Measurements from ENCODE around the gene NAA20.

NAA20 gene

DNA sequence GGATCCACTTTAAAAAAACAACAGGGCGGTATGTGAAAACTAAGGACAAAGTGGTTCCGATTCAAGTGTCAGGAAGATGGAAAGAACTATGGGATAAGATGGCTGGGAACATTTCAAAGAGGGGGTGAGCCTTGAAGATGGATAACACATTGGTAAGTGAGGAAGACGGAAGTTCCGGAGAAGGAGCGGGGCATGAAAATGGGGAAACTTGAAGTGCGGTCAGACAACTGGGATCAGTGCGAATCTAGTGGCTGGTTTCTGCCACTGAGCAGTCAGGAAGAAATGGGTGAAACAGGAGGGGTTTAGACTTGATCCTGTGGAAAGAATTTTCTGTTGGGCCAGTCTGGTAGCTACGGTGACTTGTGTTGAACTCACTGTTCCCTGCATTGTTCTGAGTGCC, 1.2 kb downstream of the NAA20 start:
- DNase-seq (ENCODE audit: low read depth, low spot score), result no peak

- DNase-seq (ENCODE audit: low read depth, low spot score), result no peak
These were observed 2.0 kb downstream of the NAA20 start for GRCh38 chr20:20019123-20019522.

DNA sequence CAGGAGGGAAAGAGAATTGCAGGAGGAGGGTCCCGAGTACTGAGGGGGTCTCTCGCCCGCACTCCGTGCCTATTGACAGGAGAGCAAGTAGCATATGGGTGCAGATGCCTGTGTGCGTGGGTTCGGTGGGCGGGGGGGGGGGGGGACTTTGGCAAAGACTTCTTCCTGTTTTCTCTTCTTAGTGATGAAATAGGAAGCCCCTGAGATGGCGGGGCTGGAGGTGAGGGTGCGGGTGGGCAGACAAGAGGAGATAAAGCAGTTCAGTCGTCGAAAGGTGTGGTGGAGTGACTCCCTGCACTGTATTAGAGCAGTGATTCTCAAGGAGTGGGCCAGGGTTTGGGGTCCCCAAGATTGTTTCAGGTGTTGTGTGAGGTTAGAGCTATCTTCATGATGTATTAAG, 3.7 kb downstream of the NAA20 start:
- no peak for DNase-seq (ENCODE audit: low read depth, low spot score)

GRCh38 chr20:20021835-20022234, 4.7 kb downstream of the NAA20 start:
- no peak for DNase-seq (ENCODE audit: low read depth, low spot score)

DNA sequence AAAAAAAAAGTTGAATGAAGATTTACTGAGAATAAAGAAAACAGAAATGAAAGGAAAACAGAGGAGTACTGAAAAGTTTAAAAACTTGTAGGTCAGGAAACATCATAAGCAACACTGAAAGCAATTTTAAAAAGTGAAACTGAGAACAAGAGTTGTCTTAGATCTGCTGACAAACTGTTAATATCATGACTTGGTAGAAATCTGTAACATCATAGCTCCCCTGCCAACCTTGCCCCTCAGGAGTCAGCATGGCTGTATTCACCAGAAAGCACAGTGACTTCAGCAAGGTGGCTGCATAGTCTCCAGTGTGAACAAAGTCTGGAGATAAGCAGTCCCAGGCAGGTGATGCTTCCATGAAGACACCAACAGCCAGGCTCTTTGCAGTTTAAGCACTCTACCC, 5.3 kb downstream of the NAA20 start:
- DNase-seq (ENCODE audit: low read depth, low spot score), result no peak

- DNase-seq (ENCODE audit: low read depth, low spot score), result no peak
These were observed 6.2 kb downstream of the NAA20 start for GRCh38 chr20:20023395-20023794.

GRCh38 chr20:20024942-20025341, 7.8 kb downstream of the NAA20 start:
- no peak for DNase-seq (ENCODE audit: low read depth, low spot score)

DNA sequence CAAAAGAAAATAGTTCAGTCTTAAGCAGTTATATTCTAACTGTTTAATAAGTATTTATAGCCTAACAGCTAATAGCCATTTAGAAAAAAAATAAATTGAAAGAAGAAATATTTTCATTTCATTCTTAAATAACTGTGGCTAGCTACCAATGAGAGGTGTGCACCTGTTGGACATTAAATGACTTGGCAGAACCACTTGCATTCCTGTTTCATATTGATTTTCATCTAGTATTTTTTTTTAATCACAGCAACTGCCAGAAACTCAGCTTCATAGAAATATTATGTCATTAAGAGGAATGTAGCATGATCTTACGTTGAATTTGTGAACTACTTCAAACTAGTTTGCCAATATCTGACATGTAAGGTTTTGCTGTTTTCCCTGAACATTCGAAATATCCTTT, 10.1 kb downstream of the NAA20 start:
- DNase-seq (ENCODE audit: low read depth, low spot score), result no peak

DNA sequence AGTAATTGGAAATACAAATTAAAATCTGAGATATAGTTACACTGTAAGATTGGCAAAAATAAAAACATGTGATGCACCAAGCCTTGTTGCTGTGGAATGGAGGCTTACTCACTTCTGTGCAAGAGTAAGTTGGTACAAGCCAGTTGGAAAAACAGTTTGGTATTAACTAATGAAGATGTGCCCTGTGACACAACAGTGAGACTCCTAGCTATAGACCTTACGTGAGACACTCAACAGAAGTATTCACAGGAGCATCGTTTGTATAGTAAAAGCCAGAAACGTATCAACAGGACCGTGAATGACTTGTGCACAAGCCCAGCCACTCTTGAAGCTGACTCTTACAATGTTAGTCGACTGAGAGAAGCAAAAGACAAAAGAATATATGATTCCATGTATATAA, 14.6 kb downstream of the NAA20 start:
- DNase-seq (ENCODE audit: low read depth, low spot score), result no peak

- no peak for DNase-seq (ENCODE audit: low read depth, low spot score)
These were observed 17.3 kb downstream of the NAA20 start for GRCh38 chr20:20034486-20034885.

- DNase-seq (ENCODE audit: low read depth, low spot score), result no peak
These were observed 19.6 kb downstream of the NAA20 start for GRCh38 chr20:20036756-20037155.

GRCh38 chr20:20037960-20038359, 20.8 kb downstream of the NAA20 start:
- no peak for DNase-seq (ENCODE audit: low read depth, low spot score)

- no peak for DNase-seq (ENCODE audit: low read depth, low spot score)
These were observed 21.4 kb downstream of the NAA20 start for GRCh38 chr20:20038586-20038985.

GRCh38 chr20:20039752-20040387, 22.7 kb downstream of the NAA20 start:
- no peak for DNase-seq (ENCODE audit: low read depth, low spot score)

GRCh38 chr20:20051767-20052073, 34.6 kb downstream of the NAA20 start:
- DNase-seq (ENCODE audit: low read depth, low spot score), result no peak

DNA sequence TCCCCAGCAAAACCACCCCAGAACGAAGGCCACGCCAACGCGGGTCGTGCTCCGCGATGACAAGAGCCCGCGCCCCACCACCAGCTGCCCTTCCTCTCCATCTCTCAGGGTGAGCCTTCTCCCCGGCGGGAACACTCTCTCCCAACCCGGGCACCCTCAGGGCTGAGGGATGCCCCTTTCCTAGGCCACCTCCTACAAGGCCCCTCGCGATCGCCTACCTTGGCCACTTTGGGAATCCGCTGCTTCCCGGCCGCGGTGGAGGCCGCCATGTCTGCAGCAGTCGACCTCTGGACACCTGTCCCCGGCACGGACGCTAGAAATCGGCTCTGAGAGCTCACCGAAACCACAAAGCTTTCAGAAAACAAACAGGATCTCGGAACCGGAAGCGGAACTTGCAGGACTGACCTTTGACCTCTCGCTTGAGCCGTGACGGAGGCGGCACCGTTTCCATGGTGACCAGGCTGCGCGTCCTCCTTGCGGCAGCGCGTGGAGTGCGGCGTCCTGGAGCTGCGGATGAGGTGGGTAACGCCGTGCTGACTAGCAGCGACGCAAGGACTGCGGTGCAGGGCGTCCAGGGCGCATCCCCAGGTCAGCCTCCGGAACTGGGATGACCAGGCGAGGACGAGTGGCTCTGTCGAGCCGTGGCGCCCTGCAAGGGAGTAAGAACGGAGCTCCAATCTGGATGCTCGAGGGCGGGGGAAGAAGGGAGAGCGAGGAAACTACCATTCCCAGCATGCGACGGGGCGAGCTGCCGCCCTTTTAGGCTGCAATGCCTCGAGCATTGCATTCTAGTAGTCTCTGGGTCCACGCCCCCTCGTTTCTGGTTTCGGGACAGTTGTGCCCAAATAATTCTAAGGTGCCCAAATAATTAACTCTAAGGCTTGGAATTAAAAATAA, 35.2 kb downstream of the NAA20 start, which contains the start of the genes CFAP61 and CRNKL1:
Gene CFAP61, plus strand, starts transcription at position 459 of the 897 bp plus-strand sequence. CDS start 4,122 bp downstream, outside the sequence.
Gene CRNKL1, minus strand, starts transcription at position 393 of the 897 bp plus-strand sequence. Its CDS starts 124 bp downstream, at position 269.
- peak; percentile 96 for DNase-seq (ENCODE audit: low read depth, low spot score)

DNA sequence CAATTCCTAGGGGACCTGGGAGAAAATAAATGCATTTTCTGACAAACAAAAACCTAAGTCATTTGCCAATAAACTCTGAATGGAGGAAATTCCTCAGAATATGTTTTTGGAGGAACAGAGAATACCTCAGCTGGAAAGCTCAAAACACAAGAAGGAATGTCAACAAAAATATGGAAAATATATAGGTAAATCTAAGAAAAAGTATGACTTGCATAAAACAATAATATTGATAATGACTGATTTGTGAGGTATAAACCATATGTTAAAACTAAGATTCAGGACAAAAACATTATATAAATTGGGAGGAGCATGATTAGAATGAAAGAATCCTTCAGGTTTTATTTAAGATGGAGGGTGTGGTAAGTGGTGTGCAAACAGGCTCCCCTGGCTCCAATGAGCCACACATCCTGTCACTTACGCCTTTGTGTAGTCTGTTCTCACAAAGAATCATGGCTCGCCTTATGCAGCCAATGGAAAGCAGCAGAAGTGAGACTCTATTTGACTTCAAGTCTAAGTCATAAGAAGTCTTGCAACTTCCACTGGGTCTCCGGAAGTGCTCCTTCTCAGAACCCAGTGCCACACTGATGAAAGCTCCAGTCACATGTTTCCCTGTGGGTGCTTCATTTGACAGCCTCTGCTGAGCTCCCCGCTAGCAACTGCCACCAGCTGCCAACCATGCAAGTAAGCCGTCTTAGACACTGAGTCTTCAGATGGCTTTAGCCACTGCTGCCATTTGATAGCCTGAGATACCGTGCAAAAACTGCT, 43.3 kb downstream of the NAA20 start:
- no peak for DNase-seq (ENCODE audit: low read depth, low spot score)

GRCh38 chr20:20063941-20064702, 47.0 kb downstream of the NAA20 start:
- no peak for DNase-seq (ENCODE audit: low read depth, low spot score)

DNA sequence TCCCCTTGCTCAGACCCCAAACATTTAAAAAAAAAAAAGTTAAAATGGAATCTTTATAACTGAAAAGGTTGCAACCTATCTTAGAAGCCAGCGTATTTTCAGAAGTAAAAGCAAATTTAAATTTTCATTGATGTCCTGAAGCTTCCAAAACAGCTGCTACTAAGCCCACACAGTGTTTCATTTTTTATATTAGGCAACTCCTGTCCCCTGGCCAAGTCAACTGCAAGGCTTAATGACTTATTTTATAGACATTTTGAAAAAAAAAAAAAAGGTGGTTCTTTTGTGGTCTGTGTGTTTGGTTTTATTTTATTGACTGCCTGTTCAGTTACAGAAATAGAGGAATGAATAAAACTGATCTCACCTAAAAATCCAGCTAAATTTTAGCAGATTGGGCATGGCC, 48.2 kb downstream of the NAA20 start:
- no peak for DNase-seq (ENCODE audit: low read depth, low spot score)

DNA sequence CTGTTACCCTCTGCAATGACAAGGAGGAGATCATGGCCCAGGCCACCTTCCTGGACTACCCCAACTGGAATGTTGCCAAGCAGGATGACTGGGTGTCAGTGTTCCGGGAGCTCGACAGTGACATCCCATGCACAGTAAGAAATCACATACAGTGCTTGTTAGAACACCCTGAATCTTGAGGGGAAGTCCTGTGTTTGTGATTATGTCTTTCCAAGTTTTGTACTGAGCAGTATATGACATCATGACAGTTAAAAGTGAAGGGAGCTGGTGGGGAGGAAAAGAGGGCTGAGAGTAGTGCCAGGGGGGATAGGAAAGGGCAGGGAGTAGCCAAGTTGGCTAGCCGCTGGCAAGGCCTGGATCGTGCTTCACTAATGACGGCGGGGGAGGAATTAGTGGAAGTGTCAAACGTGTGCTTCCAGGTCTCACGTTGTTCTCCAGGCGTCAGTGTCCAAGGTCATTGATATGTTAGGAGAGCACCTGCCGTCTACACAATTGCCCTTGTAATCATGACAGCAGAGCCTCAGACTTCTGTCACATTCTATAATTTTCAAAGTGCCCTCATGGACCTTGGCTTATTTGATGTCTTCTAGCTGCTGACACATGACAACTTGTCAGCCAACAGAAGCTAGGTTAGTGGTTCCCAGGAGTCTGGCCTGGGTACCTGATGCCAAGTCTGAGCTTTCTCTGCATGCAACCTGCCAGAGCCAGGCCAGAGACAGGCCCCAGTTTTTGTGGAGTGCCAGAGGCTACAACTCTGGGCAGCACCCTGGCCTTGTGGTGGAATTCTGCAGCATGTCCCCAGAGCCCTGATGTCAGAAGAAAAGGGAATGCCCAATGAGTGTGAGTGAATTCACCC, 53.9 kb downstream of the NAA20 start:
- DNase-seq (ENCODE audit: low read depth, low spot score), result no peak

All from activated CD4-positive, CD25-positive, alpha-beta regulatory T cell treated with anti-CD3 and anti-CD28 coated beads, Interleukin-2, amount 50 U/mL, for 16 hours (primary cell).